H9 (cell line): ENCODE data around the gene TMEM108. TPM values are rescaled to one million over a fixed set of nuclear protein-coding genes. Genes with fewer than 3 reads are reported as not detected.

Source experiments
- DNase-seq: peaks from one replicate; pipeline ENCODE4 v3.0.0-alpha.2; 2017
- H2AFZ ChIP-seq: one replicate; pipeline ENCODE4 v1.6.1; 2013; ENCODE audit warnings: mild to moderate bottlenecking, low read length, control low read depth, moderate library complexity
- H2AK5ac ChIP-seq: 2 replicates; pipeline ENCODE4 v1.6.1; 2013; ENCODE audit warnings: low read length, control low read depth, mixed read lengths; ENCODE audit not compliant: insufficient read length
- H2BK120ac ChIP-seq: one replicate; pipeline ENCODE4 v1.6.1; 2013; ENCODE audit warnings: low read depth, mild to moderate bottlenecking, low read length, control low read depth, inconsistent platforms; ENCODE audit not compliant: poor library complexity, severe bottlenecking
- H2BK12ac ChIP-seq: 2 replicates; pipeline ENCODE4 v1.6.1; 2013; ENCODE audit warnings: low read length, control low read depth, mixed read lengths, low read depth; ENCODE audit not compliant: insufficient read length
- H2BK15ac ChIP-seq: 2 replicates; pipeline ENCODE4 v1.6.1; 2013; ENCODE audit warnings: low read depth, low read length, control low read depth
- H2BK20ac ChIP-seq: one replicate; pipeline ENCODE4 v1.6.1; 2013; ENCODE audit warnings: low read depth, mild to moderate bottlenecking, low read length, control low read depth, inconsistent platforms; ENCODE audit not compliant: poor library complexity, severe bottlenecking
- H2BK5ac ChIP-seq: 2 replicates; pipeline ENCODE4 v1.6.1; 2013; ENCODE audit warnings: low read length, control low read depth, mixed read lengths; ENCODE audit not compliant: insufficient read length
- H3K14ac ChIP-seq: 2 replicates; pipeline ENCODE4 v1.6.1; 2013; ENCODE audit warnings: low read length, control low read depth; ENCODE audit not compliant: insufficient read depth
- H3K18ac ChIP-seq: 2 replicates; pipeline ENCODE4 v1.6.1; 2013; ENCODE audit warnings: low read depth, mild to moderate bottlenecking, mixed read lengths, low read length, control low read depth; ENCODE audit not compliant: insufficient read length
- H3K23ac ChIP-seq: 2 replicates; pipeline ENCODE4 v1.6.1; 2013; ENCODE audit warnings: low read length, control low read depth, mixed read lengths, low read depth; ENCODE audit not compliant: insufficient read length
- H3K23me2 ChIP-seq: 2 replicates; pipeline ENCODE4 v1.6.1; 2013; ENCODE audit warnings: low read depth, mild to moderate bottlenecking, mixed read lengths, low read length, control low read depth; ENCODE audit not compliant: insufficient read length, poor library complexity, severe bottlenecking
- H3K27ac ChIP-seq: 2 replicates; pipeline ENCODE4 v1.5.1; 2013; ENCODE audit warnings: low read length, control low read depth, mixed read lengths, low read depth; ENCODE audit not compliant: insufficient read length
- H3K27me3 ChIP-seq: 2 replicates; pipeline ENCODE4 v1.6.1; 2013; ENCODE audit warnings: low read length, control low read depth, inconsistent platforms; ENCODE audit not compliant: insufficient read depth
- H3K4ac ChIP-seq: 2 replicates; pipeline ENCODE4 v1.6.1; 2013; ENCODE audit warnings: low read depth, mild to moderate bottlenecking, control low read depth, inconsistent platforms, low read length, moderate library complexity
- H3K4me1 ChIP-seq: 2 replicates; pipeline ENCODE4 v1.6.1; 2013; ENCODE audit warnings: low read length, control low read depth, inconsistent platforms; ENCODE audit not compliant: insufficient read depth
- H3K4me2 ChIP-seq: 2 replicates; pipeline ENCODE4 v1.6.1; 2013; ENCODE audit warnings: low read length, control low read depth, mixed read lengths; ENCODE audit not compliant: insufficient read length, insufficient read depth
- H3K56ac ChIP-seq: 2 replicates; pipeline ENCODE4 v1.6.1; 2013; ENCODE audit warnings: low read depth, mild to moderate bottlenecking, mixed read lengths, low read length, control low read depth; ENCODE audit not compliant: insufficient read length
- H3K79me1 ChIP-seq: 2 replicates; pipeline ENCODE4 v1.6.1; 2013; ENCODE audit warnings: low read depth, mild to moderate bottlenecking, moderate library complexity, low read length, control low read depth, inconsistent platforms; ENCODE audit not compliant: insufficient read depth, poor library complexity, severe bottlenecking
- H3K79me2 ChIP-seq: 2 replicates; pipeline ENCODE4 v1.6.1; 2013; ENCODE audit warnings: low read length, control low read depth, inconsistent platforms; ENCODE audit not compliant: insufficient read depth
- H3K9ac ChIP-seq: 2 replicates; pipeline ENCODE4 v1.6.1; 2013; ENCODE audit warnings: low read length, control low read depth, mixed read lengths; ENCODE audit not compliant: insufficient read length; ENCODE audit errors: extremely low read depth
- H3K9me3 ChIP-seq: one replicate; pipeline ENCODE4 v1.6.1; 2013; ENCODE audit warnings: low read depth, low read length, inconsistent platforms; ENCODE audit not compliant: control insufficient read depth
- H3T11ph ChIP-seq: one replicate; pipeline ENCODE4 v1.6.1; 2013; ENCODE audit warnings: mild to moderate bottlenecking, low read length, control low read depth, inconsistent platforms
- H4K20me1 ChIP-seq: one replicate; pipeline ENCODE4 v1.6.1; 2013; ENCODE audit not compliant: control insufficient read depth, insufficient read length, insufficient read depth
- H4K5ac ChIP-seq: 2 replicates; pipeline ENCODE4 v1.6.1; 2013; ENCODE audit warnings: low read depth, mild to moderate bottlenecking, mixed read lengths, low read length, control low read depth; ENCODE audit not compliant: insufficient read length
- H4K8ac ChIP-seq: replicated peaks from 2 replicates; pipeline ENCODE4 v1.6.1; 2013; ENCODE audit warnings: low read length, control low read depth, mixed read lengths, low read depth; ENCODE audit not compliant: insufficient read length
- H4K91ac ChIP-seq: 2 replicates; pipeline ENCODE4 v1.6.1; 2013; ENCODE audit warnings: low read depth, mild to moderate bottlenecking, moderate library complexity, mixed read lengths, low read length, control low read depth; ENCODE audit not compliant: insufficient read length
- H3K27ac Mint-ChIP-seq, 3 experiments: 2 replicates in 2 of 3; 3 replicates in 1 of 3; pipeline ENCODE4 v1.8.0; 2020 to 2021; ENCODE audit warnings: mixed read lengths in 3 of 3, mild to moderate bottlenecking in 1 of 3, moderate library complexity in 1 of 3
- H3K27me3 Mint-ChIP-seq: 2 replicates; pipeline ENCODE4 v1.8.0; 2021; ENCODE audit warnings: low read depth, mild to moderate bottlenecking, moderate library complexity, mixed read lengths
- H3K36me3 Mint-ChIP-seq, 3 experiments: 2 replicates in 2 of 3; 3 replicates in 1 of 3; pipeline ENCODE4 v1.8.0; 2020 to 2021; ENCODE audit warnings: low read depth in 3 of 3, mixed read lengths in 3 of 3; ENCODE audit not compliant: insufficient read depth in 1 of 3
- H3K4me1 Mint-ChIP-seq, 2 experiments: 2 replicates each; pipeline ENCODE4 v1.8.0; 2020; ENCODE audit warnings: mixed read lengths in 2 of 2
- H3K4me3 Mint-ChIP-seq, 2 experiments: 2 replicates in 1 of 2; 3 replicates in 1 of 2; pipeline ENCODE4 v1.8.0; 2020 to 2021; ENCODE audit warnings: mild to moderate bottlenecking in 2 of 2, mixed read lengths in 2 of 2, moderate library complexity in 1 of 2
- H3K9me3 Mint-ChIP-seq, 2 experiments: 2 replicates in 1 of 2; 3 replicates in 1 of 2; pipeline ENCODE4 v1.8.0; 2020; ENCODE audit warnings: mild to moderate bottlenecking in 2 of 2, mixed read lengths in 2 of 2, moderate library complexity in 1 of 2
- CTCF ChIP-seq: fragments of 200-600 bp; sonication (generic); conservative IDR thresholded peaks from 3 replicates; pipeline ENCODE4 v1.8.0; 2021; ENCODE audit warnings: antibody characterized with exemption, mild to moderate bottlenecking
- WGBS: extraction: QIAGEN DNeasy Blood & Tissue Kit; methylation state at CpG from one replicate; pipeline ENCODE4 v1.1.7; 2013; ENCODE audit warnings: missing lambda C conversion rate, low lambda C conversion rate, mixed read lengths; ENCODE audit not compliant: insufficient read length; ENCODE audit errors: extremely low coverage; 5-methylcytosine and 5-hydroxymethylcytosine counted together
- total RNA-seq: library from RNA; stranded (reverse); gene quantifications from 2 replicates; pipeline ENCODE4 v1.2.1, GENCODE V29; 2021

The TMEM108 gene
- total RNA-seq, 1 experiment from 2014 or later = 5.0 TPM

DNA sequence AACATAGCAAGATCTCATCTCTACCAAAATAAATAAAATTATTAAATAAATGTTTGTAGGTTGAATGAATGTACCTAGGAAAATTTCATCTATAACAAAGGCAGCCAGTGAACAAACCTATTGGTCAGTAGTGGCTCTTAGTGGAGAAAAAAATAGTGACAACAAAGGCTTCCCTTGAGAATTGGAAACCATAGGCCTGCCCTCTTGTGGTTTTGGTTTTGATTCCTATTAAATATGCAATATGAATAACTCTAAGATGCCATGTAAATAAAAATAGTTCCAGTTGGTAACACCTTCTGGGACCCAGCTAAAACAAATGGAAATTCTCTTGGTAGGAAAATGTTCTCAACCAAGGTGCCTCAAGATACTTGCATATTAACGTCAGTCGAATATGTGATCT lies 216.0 kb downstream of the TMEM108 start:
- no peak overlapping the region for H2BK120ac ChIP-seq
- H3K79me1 ChIP-seq = no peaks in the 10 kb centered on the region
- H2BK12ac ChIP-seq = no peak overlapping the region
- H3K27me3 ChIP-seq = no peaks in the 10 kb centered on the region
- no peak for DNase-seq
- Mint-ChIP-seq H3K36me3 (peaks cover 0 to 9% (median 2%) of the 10 kb centered on the region in 3 experiments; a peak in 3 of 7 replicates), H3K4me1 (no peaks in the 10 kb centered on the region), H3K27ac (no peak overlapping the region), H3K4me3 (no peak overlapping the region), H3K9me3 (peaks cover 6 to 7% of the 10 kb centered on the region in 2 experiments; a peak in 3 of 5 replicates), H3K27me3 (no peaks in the 10 kb centered on the region)
- no peak for TF ChIP-seq CTCF
- no peak overlapping the region for H2AFZ ChIP-seq
- no peak overlapping the region for H3K14ac ChIP-seq
- no peak overlapping the region for H4K5ac ChIP-seq
- H3K18ac ChIP-seq = no peak overlapping the region
- H3K79me2 ChIP-seq = no peaks in the 10 kb centered on the region
- H3K56ac ChIP-seq = no peak overlapping the region
- no peak overlapping the region for H2AK5ac ChIP-seq
- no peaks in the 10 kb centered on the region for H3K9me3 ChIP-seq
- no peak overlapping the region for H3K23ac ChIP-seq
- no peak overlapping the region for H2BK5ac ChIP-seq
- H3K4me2 ChIP-seq = no peak overlapping the region
- no peak overlapping the region for H4K91ac ChIP-seq
- no peak overlapping the region for H2BK15ac ChIP-seq
- H4K20me1 ChIP-seq = no peaks in the 10 kb centered on the region
- H3K4me1 ChIP-seq = no peaks in the 10 kb centered on the region
- no peak overlapping the region for H3K27ac ChIP-seq
- WGBS = no CpG with 5 or more reads among the region's 2 CpGs
- no peak overlapping the region for H4K8ac ChIP-seq
- H3K9ac ChIP-seq = no peak overlapping the region
- H3K4ac ChIP-seq = no peak overlapping the region
- H3K23me2 ChIP-seq = no peaks in the 10 kb centered on the region
- no peak overlapping the region for H2BK20ac ChIP-seq
- H3T11ph ChIP-seq = no peak overlapping the region
